Upper lobe of left lung (tissue), 6 donors: ENCODE measurements around the gene POM121L2. TPM values are rescaled to one million over a fixed set of nuclear protein-coding genes. Genes with fewer than 3 reads are reported as not detected.

ENCODE experiments used
- ATAC-seq, 2 donors: fragments of 200-7000 bp; cut with Tn5 transposase; one replicate each; pipeline ENCODE4 v1.9.1; 2022; ENCODE audit warnings: mild to moderate bottlenecking in 2 of 2, moderate library complexity in 2 of 2; ENCODE audit not compliant: low FRiP score in 2 of 2
- DNase-seq, 2 donors: peaks; one replicate each; pipeline ENCODE4 v3.0.0-alpha.2; 2019 to 2020
- H3K27ac ChIP-seq, 4 donors: fragments of 200-600 bp; sonication (generic); one replicate each; pipeline ENCODE4 v1.5.1; 2016 to 2019
- H3K27me3 ChIP-seq, 4 donors: fragments of 200-600 bp; sonication (generic); one replicate each; pipeline ENCODE4 v1.5.1; 2017 to 2019
- H3K36me3 ChIP-seq, 4 donors: fragments of 200-600 bp; sonication (generic); one replicate each; pipeline ENCODE4 v1.5.1; 2016 to 2019
- H3K4me1 ChIP-seq, 4 donors: fragments of 200-600 bp; sonication (generic); one replicate each; pipeline ENCODE4 v1.5.1; 2018 to 2019
- H3K4me3 ChIP-seq, 4 donors: fragments of 200-600 bp; sonication (generic); one replicate each; pipeline ENCODE4 v1.5.1; 2017 to 2019; ENCODE audit warnings: mild to moderate bottlenecking in 2 of 4, moderate library complexity in 1 of 4
- H3K9me3 ChIP-seq, 4 donors: fragments of 200-600 bp; sonication (generic); one replicate each; pipeline ENCODE4 v1.5.1; 2018 to 2019
- CTCF ChIP-seq, 6 experiments: fragments of 450-650 bp in 4 of 6; fragments of 200-600 bp in 2 of 6; sonication (generic) in 2 of 6; IDR thresholded peaks; one replicate each; pipeline ENCODE4 v1.5.1; 2016 to 2019; ENCODE audit warnings: antibody characterized with exemption in 6 of 6
- EP300 ChIP-seq, 4 donors: sonication (generic); formaldehyde crosslinking; IDR thresholded peaks; one replicate each; pipeline ENCODE4 v1.5.1; 2017; ENCODE audit warnings: antibody characterized with exemption in 4 of 4, control low read depth in 2 of 4
- POLR2A ChIP-seq, 4 donors: fragments of 450-650 bp; IDR thresholded peaks; one replicate each; pipeline ENCODE4 v1.5.1; 2016 to 2017; ENCODE audit warnings: antibody characterized with exemption in 4 of 4, mild to moderate bottlenecking in 2 of 4
- POLR2AphosphoS5 ChIP-seq, 2 donors: sonication (generic); formaldehyde crosslinking; IDR thresholded peaks; one replicate each; pipeline ENCODE4 v1.5.1; 2017; ENCODE audit warnings: antibody characterized with exemption in 2 of 2
- WGBS, 2 donors: methylation state at CpG; one replicate each; pipeline ENCODE4 v1.1.5; 2017 to 2018; 5-methylcytosine and 5-hydroxymethylcytosine counted together
- total RNA-seq, 6 donors: library from RNA; depleted of rRNA in 4 of 6; stranded (reverse); fragments of >200 nt in 4 of 6; gene quantifications; one replicate each; pipeline versions ENCODE4 v1.1.0 to v1.2.1, GENCODE V29; 2016 to 2021
- donor health status: DM: no; HTN: no; CAD: no; lungs with moderate emphysema.
- donor health status: DM: no; HTN: yes; CAD: no; lungs with severe emphysema.

POM121L2 gene
- total RNA-seq, 6 donors from 2014 or later = not detected

- Histone ChIP-seq H3K4me3 (peak overlapping the region in 3 of 4 donors; percentile 38 to 53 (median 52)), H3K9me3 (no peaks in the 10 kb centered on the region), H3K36me3 (no peaks in the 10 kb centered on the region), H3K27me3 (peaks cover 0 to 4% (median 1%) of the 10 kb centered on the region in 4 donors), H3K27ac (no peak overlapping the region), H3K4me1 (peaks cover 6 to 15% (median 9%) of the 10 kb centered on the region in 4 donors)
- DNase-seq (no peak), ATAC-seq (peak in 1 of 2 donors; percentile 35)
- WGBS, 2 donors = 11 to 17% methylated on average over 19 of the region's 19 CpGs
- TF ChIP-seq POLR2A (IDR thresholded peaks at IDR 0.05) (no peak), POLR2AphosphoS5 (IDR thresholded peaks at IDR 0.05) (no peak), CTCF (IDR thresholded peaks at IDR 0.05) (no peak), EP300 (IDR thresholded peaks at IDR 0.05) (no peak)
These were observed 297 bp downstream of the POM121L2 start for GRCh38 chr6:27311806-27312145.

- DNase-seq = no peak
- Histone ChIP-seq H3K27me3 (peaks cover 0 to 8% (median 3%) of the 10 kb centered on the region in 4 donors), H3K36me3 (no peaks in the 10 kb centered on the region), H3K27ac (no peak overlapping the region), H3K4me1 (no peaks in the 10 kb centered on the region), H3K9me3 (peaks cover 0 to 8% (median 0%) of the 10 kb centered on the region in 4 donors), H3K4me3 (no peak overlapping the region)
- ATAC-seq = no peak
- no peak for TF ChIP-seq POLR2A (IDR thresholded peaks at IDR 0.05)
- no peak for TF ChIP-seq CTCF (IDR thresholded peaks at IDR 0.05)
- 40 to 47% methylated on average over 16 of the region's 16 CpGs for WGBS, 2 donors
These were observed 8.3 kb downstream of the POM121L2 start for GRCh38 chr6:27303613-27304272.

GRCh38 chr6:27297857-27298730, 14.0 kb downstream of the POM121L2 start:
- Histone ChIP-seq H3K27me3 (peaks cover 0 to 33% (median 15%) of the 10 kb centered on the region in 4 donors), H3K4me3 (no peak overlapping the region), H3K27ac (no peak overlapping the region), H3K36me3 (no peaks in the 10 kb centered on the region), H3K9me3 (peaks cover 0 to 9% (median 4%) of the 10 kb centered on the region in 4 donors), H3K4me1 (no peaks in the 10 kb centered on the region)
- ATAC-seq = no peak
- WGBS, 2 donors = 25 to 31% methylated on average over 22 of the region's 22 CpGs
- DNase-seq = no peak
- TF ChIP-seq POLR2AphosphoS5 (IDR thresholded peaks at IDR 0.05) (no peak), EP300 (IDR thresholded peaks at IDR 0.05) (no peak), POLR2A (IDR thresholded peaks at IDR 0.05) (no peak), CTCF (IDR thresholded peaks at IDR 0.05) (no peak)

- no peak for DNase-seq
- no peak for ATAC-seq
- Histone ChIP-seq H3K9me3 (peaks cover 0 to 9% (median 3%) of the 10 kb centered on the region in 4 donors), H3K27me3 (peaks cover 0 to 33% (median 15%) of the 10 kb centered on the region in 4 donors), H3K4me1 (no peaks in the 10 kb centered on the region), H3K36me3 (no peaks in the 10 kb centered on the region), H3K4me3 (no peak overlapping the region), H3K27ac (no peak overlapping the region)
- TF ChIP-seq CTCF (IDR thresholded peaks at IDR 0.05) (no peak), POLR2AphosphoS5 (IDR thresholded peaks at IDR 0.05) (no peak), EP300 (IDR thresholded peaks at IDR 0.05) (no peak), POLR2A (IDR thresholded peaks at IDR 0.05) (no peak)
- WGBS, 2 donors = 19 to 32% methylated on average over 7 of the region's 7 CpGs
These were observed 14.6 kb downstream of the POM121L2 start for GRCh38 chr6:27297484-27297856.
